Lung (tissue), 5 donors: Measurements from ENCODE around the gene GLRX2. TPM values are rescaled to one million over a fixed set of nuclear protein-coding genes. Genes with fewer than 3 reads are reported as not detected.

ENCODE experiments used
- polyA plus RNA-seq, 2 donors: library from polyadenylated mRNA; stranded (reverse); fragments of 200-250 nt; gene quantifications; one replicate each; pipeline ENCODE4 v1.2.1, GENCODE V29; 2013
- small RNA-seq: library from RNA; depleted of rRNA; stranded (forward); fragments of <200 nt; gene quantifications from one replicate; pipeline ENCODE3, GENCODE V24; 2014; ENCODE audit warnings: low replicate concordance
- total RNA-seq, 2 donors: library from RNA; depleted of rRNA in 1 of 2; stranded (reverse); fragments of >200 nt in 1 of 2; gene quantifications; one replicate each; pipeline ENCODE4 v1.2.1, GENCODE V29; 2014 to 2021
- donor health status: Bipolar disorder and iron deficiency.
- donor health status: healthy.
- donor health status: DM: yes; HTN: yes; CAD: no.

GLRX2 gene
- total and polyA plus RNA-seq, 4 donors: 6.3 to 19.6 (median 15.1) TPM

Small RNA genes lying within 50 kb of the gene (small RNA-seq; reads per million reads assigned to genes)
- not detected for gene MIR1278
- gene SCARNA18B: not detected

Other genes with a start within 250 kb of the GLRX2 start
- gene UCHL5, start 46.1 kb downstream of the GLRX2 start, total RNA-seq: 10 to 100 TPM; 26.0 to 48.9 TPM
- gene UCHL5, start 46.1 kb downstream of the GLRX2 start, polyA plus RNA-seq: 10 to 100 TPM; 13.7 to 19.7 TPM
- 100 to 1,000 TPM in 1 of 2 donors, 10 to 100 TPM in 1; 50.5 to 147 TPM for gene RO60, start 45.8 kb downstream of the GLRX2 start, total RNA-seq
- 10 to 100 TPM in 1 of 2 donors, 1 to 10 TPM in 1; 6.3 to 10.5 TPM for gene RO60, start 45.8 kb downstream of the GLRX2 start, polyA plus RNA-seq
- 10 to 100 TPM; 49.4 to 64.2 TPM for gene CDC73, start 16.6 kb upstream of the GLRX2 start, total RNA-seq
- 10 to 100 TPM in 1 of 2 donors, 1 to 10 TPM in 1; 7.8 to 19.6 TPM for gene CDC73, start 16.6 kb upstream of the GLRX2 start, polyA plus RNA-seq
- gene B3GALT2, start 81.2 kb upstream of the GLRX2 start, total RNA-seq: 1 to 10 TPM in 1 of 2 donors, under 1 TPM in 1; 0.61 to 8.8 TPM
- under 1 TPM; 0.24 to 0.81 TPM for gene B3GALT2, start 81.2 kb upstream of the GLRX2 start, polyA plus RNA-seq